Activated T-helper 1 cell treated with Interleukin-2 at 50 U/mL for 16 hours (primary cell): ENCODE measurements around the gene PNPLA1.
"Not testable (repeated sequence)": the region's sequence is repeated elsewhere in the genome, so short reads cannot be mapped to it uniquely, and the experiment has no call there.

Experiments
- DNase-seq: peaks from one replicate; pipeline ENCODE4 v3.0.0-alpha.2; 2020; ENCODE audit warnings: low read depth

PNPLA1 gene

GRCh38 chr6:36336208-36336710 is 66.4 kb downstream of the PNPLA1 start:
- DNase-seq: no peak

GRCh38 chr6:36336779-36337241 is 67.0 kb downstream of the PNPLA1 start, which contains the start of gene BNIP5:
Gene BNIP5, minus strand, starts transcription at chr6:36336888. Its CDS starts 6,198 bp downstream, at chr6:36330690.
- no peak for DNase-seq

- no peak for DNase-seq
These were observed 68.0 kb downstream of the PNPLA1 start for GRCh38 chr6:36337814-36338213.

- not testable (repeated sequence) for DNase-seq
These were observed 68.4 kb downstream of the PNPLA1 start for GRCh38 chr6:36338223-36338622.

GRCh38 chr6:36339146-36339545 is 69.3 kb downstream of the PNPLA1 start:
- DNase-seq: no peak

- no peak for DNase-seq
These were observed 70.4 kb downstream of the PNPLA1 start for GRCh38 chr6:36340306-36340617.

GRCh38 chr6:36340618-36341454 is 71.0 kb downstream of the PNPLA1 start:
- peak; percentile 44 for DNase-seq

GRCh38 chr6:36343109-36343680 is 73.3 kb downstream of the PNPLA1 start:
- no peak for DNase-seq

- no peak for DNase-seq
These were observed 76.0 kb downstream of the PNPLA1 start for GRCh38 chr6:36345681-36346466.

- no peak for DNase-seq
These were observed 76.8 kb downstream of the PNPLA1 start for GRCh38 chr6:36346486-36347273.

GRCh38 chr6:36347621-36348020 is 77.8 kb downstream of the PNPLA1 start:
- no peak for DNase-seq

GRCh38 chr6:36349240-36349639 is 79.4 kb downstream of the PNPLA1 start:
- DNase-seq: no peak

- no peak for DNase-seq
These were observed 80.2 kb downstream of the PNPLA1 start for GRCh38 chr6:36350082-36350481.

- no peak for DNase-seq
These were observed 81.1 kb downstream of the PNPLA1 start for GRCh38 chr6:36350681-36351571.

- DNase-seq: no peak
These were observed 82.8 kb downstream of the PNPLA1 start for GRCh38 chr6:36352477-36353157.

GRCh38 chr6:36353411-36353915 is 83.6 kb downstream of the PNPLA1 start:
- no peak for DNase-seq

GRCh38 chr6:36355819-36356218 is 86.0 kb downstream of the PNPLA1 start:
- DNase-seq: no peak

GRCh38 chr6:36357872-36358225 is 88.0 kb downstream of the PNPLA1 start:
- no peak for DNase-seq
